T-helper 2 cell treated with Interferon-gamma antibody and Interleukin-4, amounts not matched to agents 5 μg/mL and 100 μg/mL, for 36 hours (primary cell): ENCODE data around the gene JAM2.

ENCODE experiments used
- DNase-seq: peaks from one replicate; pipeline ENCODE4 v3.0.0; 2021; ENCODE audit warnings: low spot score
- H3K27ac Mint-ChIP-seq: one replicate; pipeline ENCODE4 v1.8.0; 2021; ENCODE audit warnings: mild to moderate bottlenecking, mixed read lengths
- H3K27me3 Mint-ChIP-seq: one replicate; pipeline ENCODE4 v1.8.0; 2021; ENCODE audit warnings: low read depth, mixed read lengths
- H3K36me3 Mint-ChIP-seq: one replicate; pipeline ENCODE4 v1.8.0; 2021; ENCODE audit warnings: low read depth, mixed read lengths
- H3K4me1 Mint-ChIP-seq: one replicate; pipeline ENCODE4 v1.8.0; 2021; ENCODE audit warnings: low read depth, mixed read lengths
- H3K4me3 Mint-ChIP-seq: one replicate; pipeline ENCODE4 v1.8.0; 2022; ENCODE audit warnings: mild to moderate bottlenecking, moderate library complexity, mixed read lengths
- H3K9me3 Mint-ChIP-seq: one replicate; pipeline ENCODE4 v1.8.0; 2021; ENCODE audit warnings: mixed read lengths

JAM2 gene

DNA sequence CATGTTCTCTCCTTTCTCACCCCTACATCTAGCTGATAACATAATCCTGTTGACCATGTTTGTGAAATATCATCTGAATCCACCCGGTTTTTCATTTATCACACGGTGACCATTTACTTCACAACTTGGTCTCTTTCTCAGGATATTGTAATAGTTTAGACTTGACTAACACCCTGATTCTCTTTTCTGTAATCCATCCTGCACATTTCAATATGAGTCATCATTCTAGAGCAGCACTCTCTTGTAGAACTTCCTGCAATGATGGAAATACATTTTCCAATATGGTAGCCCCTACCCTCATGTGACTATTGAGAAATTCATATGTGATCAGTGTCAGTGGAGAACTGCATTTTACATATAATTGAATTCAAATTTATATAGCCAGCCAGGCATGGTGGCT, 2.3 kb upstream of the JAM2 start:
- Mint-ChIP-seq H3K4me1 (peaks cover 18% of the 10 kb centered on the region), H3K4me3 (no peak overlapping the region), H3K9me3 (no peaks in the 10 kb centered on the region), H3K27me3 (peaks cover 34% of the 10 kb centered on the region), H3K27ac (no peak overlapping the region), H3K36me3 (no peaks in the 10 kb centered on the region)
- DNase-seq: no peak

GRCh38 chr21:25637851-25638659, 1.0 kb upstream of the JAM2 start:
- Mint-ChIP-seq H3K4me3 (peak overlapping the region; percentile 79), H3K4me1 (peaks cover 18% of the 10 kb centered on the region), H3K9me3 (no peaks in the 10 kb centered on the region), H3K27ac (no peak overlapping the region), H3K36me3 (no peaks in the 10 kb centered on the region), H3K27me3 (peaks cover 40% of the 10 kb centered on the region)
- no peak for DNase-seq

DNA sequence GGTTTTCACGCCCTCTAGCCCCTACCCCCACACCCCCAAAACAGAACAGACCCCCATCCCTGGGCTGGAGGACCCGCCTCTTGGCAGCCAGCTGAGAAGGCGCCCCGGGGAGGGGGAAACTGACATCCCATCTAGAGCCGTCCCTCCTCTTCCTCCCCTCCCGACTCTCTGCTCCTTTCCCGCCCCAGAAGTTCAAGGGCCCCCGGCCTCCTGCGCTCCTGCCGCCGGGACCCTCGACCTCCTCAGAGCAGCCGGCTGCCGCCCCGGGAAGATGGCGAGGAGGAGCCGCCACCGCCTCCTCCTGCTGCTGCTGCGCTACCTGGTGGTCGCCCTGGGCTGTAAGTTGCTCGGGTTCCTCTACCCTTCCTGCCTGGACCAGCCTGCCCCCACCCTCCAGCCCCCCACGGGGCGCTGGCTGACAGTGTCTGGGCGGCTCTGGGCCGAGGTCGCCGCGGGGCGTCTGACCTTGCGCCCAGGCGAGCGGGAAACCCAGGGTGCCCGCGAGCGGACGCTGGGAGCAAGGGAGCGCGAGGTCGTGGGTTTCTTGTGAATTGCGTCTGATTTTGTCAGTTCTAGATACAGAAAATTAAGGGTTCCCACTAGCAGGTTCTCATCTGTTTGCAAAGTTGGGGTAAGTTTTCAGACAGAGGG, 618 bp downstream of the JAM2 start:
- peak; percentile 29 for DNase-seq
- H3K36me3 Mint-ChIP-seq: no peaks in the 10 kb centered on the region
- H3K27me3 Mint-ChIP-seq: peaks cover 41% of the 10 kb centered on the region
- peak overlapping the region; percentile 79 for H3K4me3 Mint-ChIP-seq
- H3K4me1 Mint-ChIP-seq: peaks cover 18% of the 10 kb centered on the region
- no peak overlapping the region for H3K27ac Mint-ChIP-seq
- H3K9me3 Mint-ChIP-seq: no peaks in the 10 kb centered on the region

- H3K4me1 Mint-ChIP-seq: peaks cover 18% of the 10 kb centered on the region
- no peaks in the 10 kb centered on the region for H3K36me3 Mint-ChIP-seq
- no peak overlapping the region for H3K27ac Mint-ChIP-seq
- no peak for DNase-seq
- H3K9me3 Mint-ChIP-seq: no peaks in the 10 kb centered on the region
- peak overlapping the region; percentile 79 for H3K4me3 Mint-ChIP-seq
- peaks cover 41% of the 10 kb centered on the region for H3K27me3 Mint-ChIP-seq
Measured at GRCh38 chr21:25640202-25640942, 1.3 kb downstream of the JAM2 start.

GRCh38 chr21:25640943-25641292, 1.9 kb downstream of the JAM2 start:
- Mint-ChIP-seq H3K4me3 (peak overlapping the region; percentile 79), H3K27ac (no peak overlapping the region)

GRCh38 chr21:25643486-25643885, 4.4 kb downstream of the JAM2 start:
- H3K4me3 Mint-ChIP-seq: no peak overlapping the region
- H3K27me3 Mint-ChIP-seq: peaks cover 38% of the 10 kb centered on the region
- DNase-seq: no peak
- H3K4me1 Mint-ChIP-seq: peaks cover 13% of the 10 kb centered on the region
- no peak overlapping the region for H3K27ac Mint-ChIP-seq
- no peaks in the 10 kb centered on the region for H3K9me3 Mint-ChIP-seq
- H3K36me3 Mint-ChIP-seq: no peaks in the 10 kb centered on the region

More at GRCh38 chr21:25640943-25641292, 1.9 kb downstream of the JAM2 start:
- DNase-seq: no peak
- Mint-ChIP-seq H3K4me1 (peaks cover 18% of the 10 kb centered on the region), H3K27me3 (peaks cover 41% of the 10 kb centered on the region), H3K36me3 (no peaks in the 10 kb centered on the region), H3K9me3 (no peaks in the 10 kb centered on the region)

DNA sequence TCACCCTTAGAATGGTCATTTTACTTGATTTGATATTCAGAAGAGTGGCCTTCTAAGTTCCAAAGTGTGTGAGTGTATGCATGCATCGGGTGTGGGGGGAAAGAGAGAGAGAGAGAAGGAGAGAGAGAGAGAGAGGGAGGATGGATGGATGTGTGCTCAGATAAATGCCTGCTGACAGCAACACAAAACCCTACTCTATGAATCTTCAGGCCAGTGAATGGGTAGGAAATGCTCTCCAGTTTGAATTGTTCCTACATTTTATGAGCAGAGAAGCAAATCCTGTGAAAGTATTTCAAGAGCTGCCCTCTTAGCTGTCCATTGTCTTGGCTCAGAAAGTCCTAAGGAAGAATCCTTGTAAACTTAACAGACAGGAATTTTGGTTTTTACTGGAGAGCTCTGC, 7.4 kb downstream of the JAM2 start:
- no peak overlapping the region for H3K27ac Mint-ChIP-seq

DNA sequence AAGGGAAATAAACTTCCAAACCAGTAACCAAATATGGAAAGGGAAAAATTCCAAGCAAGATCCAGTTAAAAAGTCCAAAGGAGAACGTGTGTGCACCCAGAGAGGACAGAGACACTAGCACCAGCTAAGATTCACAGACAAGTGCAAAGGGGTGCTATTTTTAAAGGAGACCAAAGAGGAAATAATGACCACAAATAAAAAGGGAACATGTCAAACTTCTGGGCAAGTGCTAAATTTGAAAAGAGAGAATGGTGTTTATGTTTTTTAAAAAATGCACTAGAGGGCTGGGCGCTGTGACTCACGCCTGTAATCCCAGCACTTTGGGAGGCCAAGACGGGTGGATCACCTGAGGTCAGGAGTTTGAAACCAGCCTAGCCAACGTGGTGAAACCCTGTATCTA, 8.6 kb downstream of the JAM2 start:
- Mint-ChIP-seq H3K27me3 (peaks cover 9% of the 10 kb centered on the region), H3K4me3 (no peak overlapping the region), H3K27ac (no peak overlapping the region), H3K4me1 (peaks cover 2% of the 10 kb centered on the region), H3K36me3 (no peaks in the 10 kb centered on the region), H3K9me3 (no peaks in the 10 kb centered on the region)
- no peak for DNase-seq

More for the DNA sequence above, 7.4 kb downstream of the JAM2 start:
- H3K27me3 Mint-ChIP-seq: peaks cover 17% of the 10 kb centered on the region
- H3K36me3 Mint-ChIP-seq: no peaks in the 10 kb centered on the region
- no peaks in the 10 kb centered on the region for H3K9me3 Mint-ChIP-seq
- H3K4me3 Mint-ChIP-seq: no peak overlapping the region
- H3K4me1 Mint-ChIP-seq: peaks cover 2% of the 10 kb centered on the region
- DNase-seq: no peak

- Mint-ChIP-seq H3K36me3 (no peaks in the 10 kb centered on the region), H3K27ac (no peak overlapping the region), H3K4me1 (peaks cover 2% of the 10 kb centered on the region), H3K4me3 (no peak overlapping the region), H3K9me3 (no peaks in the 10 kb centered on the region), H3K27me3 (peaks cover 7% of the 10 kb centered on the region)
- DNase-seq: no peak
Measured at GRCh38 chr21:25649146-25649545, 10.1 kb downstream of the JAM2 start.

GRCh38 chr21:25656412-25656811, 17.4 kb downstream of the JAM2 start:
- Mint-ChIP-seq H3K9me3 (no peaks in the 10 kb centered on the region), H3K27me3 (peaks cover 3% of the 10 kb centered on the region), H3K36me3 (no peaks in the 10 kb centered on the region), H3K4me3 (no peak overlapping the region), H3K4me1 (no peaks in the 10 kb centered on the region), H3K27ac (no peak overlapping the region)
- DNase-seq: no peak

GRCh38 chr21:25657140-25657539, 18.1 kb downstream of the JAM2 start:
- no peak overlapping the region for H3K27ac Mint-ChIP-seq
- H3K4me1 Mint-ChIP-seq: no peaks in the 10 kb centered on the region
- H3K27me3 Mint-ChIP-seq: peaks cover 3% of the 10 kb centered on the region
- no peak overlapping the region for H3K4me3 Mint-ChIP-seq
- H3K9me3 Mint-ChIP-seq: no peaks in the 10 kb centered on the region
- DNase-seq: no peak
- H3K36me3 Mint-ChIP-seq: no peaks in the 10 kb centered on the region

DNA sequence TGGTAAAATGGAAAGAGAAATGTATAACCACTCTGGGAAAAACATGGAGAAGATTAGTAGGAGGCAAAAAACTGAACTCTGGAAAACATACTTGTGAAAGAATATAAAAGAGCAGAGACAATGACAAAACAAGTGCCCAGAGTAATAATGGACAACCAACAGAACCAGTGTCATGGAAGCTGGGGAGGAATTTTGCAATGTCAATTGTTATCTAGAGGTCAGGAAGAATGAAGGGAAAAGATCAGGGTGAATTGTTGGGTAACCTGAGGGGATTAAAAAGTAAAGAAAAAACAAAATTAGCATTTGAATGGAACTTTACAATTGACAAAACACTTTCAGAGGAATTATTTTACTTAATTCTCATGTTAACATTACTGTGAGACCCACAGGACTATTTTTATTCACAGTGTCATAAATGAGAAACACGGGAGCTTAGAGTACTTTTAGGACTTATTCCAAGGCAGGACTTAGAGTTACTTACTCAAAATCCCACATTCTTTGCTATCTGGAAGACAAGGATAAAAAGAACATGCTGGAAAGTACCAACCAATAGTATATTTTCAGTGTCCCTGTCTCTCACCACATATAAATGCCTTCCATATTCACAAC, 19.5 kb downstream of the JAM2 start:
- Mint-ChIP-seq H3K4me1 (no peaks in the 10 kb centered on the region), H3K9me3 (no peaks in the 10 kb centered on the region), H3K4me3 (no peak overlapping the region), H3K27ac (no peak overlapping the region), H3K36me3 (no peaks in the 10 kb centered on the region), H3K27me3 (peaks cover 3% of the 10 kb centered on the region)
- DNase-seq: no peak

DNA sequence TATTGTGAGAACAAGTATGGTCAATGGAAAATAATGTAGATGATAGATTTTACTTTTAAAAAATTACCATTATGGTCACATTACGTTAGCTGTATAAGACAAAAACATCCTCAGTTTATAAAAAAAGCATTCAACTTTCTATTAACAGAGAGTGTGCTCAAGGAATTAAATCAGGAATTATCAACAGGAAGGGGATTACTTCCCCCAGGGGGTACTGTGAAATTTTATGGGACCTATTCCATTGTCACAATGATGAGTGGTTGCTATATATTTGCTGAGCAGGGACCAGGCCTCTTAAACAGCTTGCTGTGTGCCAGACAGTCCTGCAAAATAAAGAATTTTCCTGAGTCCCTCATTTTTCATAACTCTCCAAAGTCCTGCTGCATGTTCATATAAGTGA, 21.2 kb downstream of the JAM2 start:
- no peak for DNase-seq
- Mint-ChIP-seq H3K4me3 (no peak overlapping the region), H3K4me1 (no peaks in the 10 kb centered on the region), H3K9me3 (no peaks in the 10 kb centered on the region), H3K27ac (no peak overlapping the region), H3K36me3 (no peaks in the 10 kb centered on the region), H3K27me3 (peaks cover 3% of the 10 kb centered on the region)

- Mint-ChIP-seq H3K4me1 (no peaks in the 10 kb centered on the region), H3K27ac (no peak overlapping the region), H3K9me3 (no peaks in the 10 kb centered on the region), H3K27me3 (no peaks in the 10 kb centered on the region), H3K36me3 (no peaks in the 10 kb centered on the region), H3K4me3 (no peak overlapping the region)
- DNase-seq: no peak
Measured at GRCh38 chr21:25664491-25664931, 25.5 kb downstream of the JAM2 start.
